ENCODE results near the gene CD300LD. TPM values are rescaled to one million over a fixed set of nuclear protein-coding genes. Genes with fewer than 3 reads are reported as not detected.
"Not testable (repeated sequence)": the region's sequence is repeated elsewhere in the genome, so short reads cannot be mapped to it uniquely, and the experiment has no call there.

The CD300LD gene
- total RNA-seq, 1 donor from 2014 or later, result not detected

DNA sequence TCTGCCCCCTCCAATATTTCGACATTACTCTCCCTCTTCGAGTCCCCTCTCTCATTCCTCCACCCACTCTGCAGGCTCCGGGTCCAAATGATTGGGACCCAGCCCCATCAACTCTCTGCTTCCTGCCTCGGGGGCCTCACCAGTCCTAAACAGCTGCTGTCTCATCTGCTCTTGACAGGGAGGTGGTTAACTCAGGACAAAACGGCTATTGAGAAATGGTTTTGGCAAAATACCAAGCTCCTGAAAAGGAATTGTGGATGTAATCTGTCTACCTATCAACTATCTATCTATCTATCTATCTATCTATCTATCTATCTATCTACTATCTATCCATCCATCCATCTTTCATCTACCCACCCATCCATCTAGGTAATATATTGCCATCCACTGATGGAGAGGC is 27.0 kb downstream of the CD300LD start:
- H3K36me3 Mint-ChIP-seq (ENCODE audit: low read depth), result no peaks in the 10 kb centered on the region
- peaks cover 15% of the 10 kb centered on the region for H3K4me1 Mint-ChIP-seq (ENCODE audit: low read depth)
- H3K27ac Mint-ChIP-seq, result no peak overlapping the region
- no peak overlapping the region for H3K4me3 Mint-ChIP-seq (ENCODE audit: low read depth)
- H3K9me3 Mint-ChIP-seq, result no peaks in the 10 kb centered on the region
- H3K27me3 Mint-ChIP-seq (ENCODE audit: low read depth), result peaks cover 17% of the 10 kb centered on the region
- no peak for DNase-seq (ENCODE audit: low spot score)
- intact Hi-C loops (cut with micrococcal nuclease), result loop anchor here (5.0 to 10.0 kb wide), 2 partner anchors 80 to 172 kb away; partner anchors contain the start of gene RAB37

DNA sequence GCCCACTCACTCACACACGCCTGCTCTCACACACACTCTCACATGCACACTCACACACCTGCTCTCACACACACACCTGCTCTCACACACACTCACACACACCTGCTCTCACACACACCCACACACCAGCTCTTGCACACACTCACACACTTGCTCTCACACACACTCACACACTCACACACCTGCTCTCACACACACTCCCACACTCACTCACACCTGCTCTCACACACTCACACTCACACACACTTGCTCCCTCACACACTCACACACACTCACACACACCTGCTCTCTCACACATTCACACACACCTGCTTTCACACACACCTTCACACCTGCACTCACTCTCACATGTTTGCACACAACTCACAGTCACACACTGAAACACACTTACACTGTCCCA is 28.7 kb downstream of the CD300LD start:
- H3K9me3 Mint-ChIP-seq, result no peaks in the 10 kb centered on the region
- H3K27ac Mint-ChIP-seq, result no peak overlapping the region
- no peak overlapping the region for H3K4me3 Mint-ChIP-seq (ENCODE audit: low read depth)
- no peak for DNase-seq (ENCODE audit: low spot score)
- H3K27me3 Mint-ChIP-seq (ENCODE audit: low read depth), result peaks cover 16% of the 10 kb centered on the region
- H3K4me1 Mint-ChIP-seq (ENCODE audit: low read depth), result peaks cover 11% of the 10 kb centered on the region
- H3K36me3 Mint-ChIP-seq (ENCODE audit: low read depth), result no peaks in the 10 kb centered on the region
- intact Hi-C loops (cut with micrococcal nuclease), result loop anchor here (10.0 kb wide), 1 partner anchor 81 kb away; no protein-coding TSS in a partner anchor

GRCh38 chr17:74561586-74561985 is 30.5 kb downstream of the CD300LD start:
- DNase-seq (ENCODE audit: low spot score), result no peak
- Mint-ChIP-seq H3K4me3 (ENCODE audit: low read depth) (no peak overlapping the region), H3K27me3 (ENCODE audit: low read depth) (peaks cover 13% of the 10 kb centered on the region), H3K9me3 (no peaks in the 10 kb centered on the region), H3K36me3 (ENCODE audit: low read depth) (no peaks in the 10 kb centered on the region), H3K27ac (no peak overlapping the region), H3K4me1 (ENCODE audit: low read depth) (peaks cover 9% of the 10 kb centered on the region)
- intact Hi-C loops (cut with micrococcal nuclease), result loop anchor here (10.0 kb wide), 1 partner anchor 83 kb away; no protein-coding TSS in a partner anchor

DNA sequence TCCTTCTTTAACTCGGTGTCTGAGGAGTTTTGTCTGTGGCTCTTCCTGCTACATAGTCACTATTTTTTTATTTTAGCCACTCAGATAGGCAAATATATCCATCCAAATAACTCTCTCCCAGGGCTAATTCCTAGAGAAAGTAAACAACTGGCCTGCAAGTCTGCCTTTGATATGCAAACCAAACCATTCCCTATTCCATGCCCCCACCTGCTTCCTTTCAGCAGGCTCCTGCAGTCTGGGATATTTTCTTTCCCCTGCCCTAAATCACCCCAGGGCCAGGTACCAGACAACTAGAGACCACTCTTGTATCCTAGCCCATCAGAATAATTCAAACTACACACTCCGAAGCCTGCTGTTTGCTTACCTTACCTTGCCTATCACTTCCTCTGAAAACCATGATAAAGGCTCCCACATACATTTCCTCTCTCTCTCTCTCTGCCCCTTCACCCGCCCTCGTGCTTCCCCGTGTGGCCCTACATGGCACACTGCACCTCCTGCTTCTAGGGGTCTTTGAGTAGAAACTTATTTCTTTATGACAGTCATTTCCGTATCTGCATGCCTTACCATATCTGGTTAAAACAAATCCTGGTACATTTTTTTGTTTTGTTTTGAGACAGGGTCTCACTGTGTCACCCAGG is 33.1 kb downstream of the CD300LD start:
- H3K27ac Mint-ChIP-seq, result no peak overlapping the region
- H3K9me3 Mint-ChIP-seq, result no peaks in the 10 kb centered on the region
- intact Hi-C loops (cut with micrococcal nuclease), result no loop called here
- no peak overlapping the region for H3K4me3 Mint-ChIP-seq (ENCODE audit: low read depth)
- no peaks in the 10 kb centered on the region for H3K36me3 Mint-ChIP-seq (ENCODE audit: low read depth)
- DNase-seq (ENCODE audit: low spot score), result no peak
- H3K4me1 Mint-ChIP-seq (ENCODE audit: low read depth), result peaks cover 7% of the 10 kb centered on the region
- peaks cover 15% of the 10 kb centered on the region for H3K27me3 Mint-ChIP-seq (ENCODE audit: low read depth)

DNA sequence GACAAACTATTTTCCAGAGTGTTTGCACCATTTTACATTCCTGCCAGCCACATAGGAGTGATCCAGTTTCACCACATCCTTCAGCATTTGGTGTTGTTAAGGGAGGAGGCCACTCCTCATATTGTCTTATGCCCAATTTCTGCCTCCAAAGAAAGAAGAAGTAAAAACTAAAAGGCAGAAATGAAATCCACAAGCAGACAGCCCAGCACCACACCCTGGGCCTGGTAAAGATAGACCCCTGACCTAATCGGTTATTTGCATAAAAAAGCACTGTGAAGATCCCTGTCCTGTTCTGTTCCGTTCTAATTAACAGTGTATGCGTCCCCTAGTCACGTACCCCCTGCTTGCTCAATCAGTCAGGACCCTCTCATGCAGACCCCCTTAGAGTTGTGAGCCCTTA is 33.7 kb downstream of the CD300LD start:
- peaks cover 16% of the 10 kb centered on the region for H3K27me3 Mint-ChIP-seq (ENCODE audit: low read depth)
- H3K4me1 Mint-ChIP-seq (ENCODE audit: low read depth); intact Hi-C loops (cut with micrococcal nuclease); H3K27ac Mint-ChIP-seq; H3K9me3 Mint-ChIP-seq; DNase-seq (ENCODE audit: low spot score); H3K36me3 Mint-ChIP-seq (ENCODE audit: low read depth); H3K4me3 Mint-ChIP-seq (ENCODE audit: low read depth): not testable (repeated sequence)

DNA sequence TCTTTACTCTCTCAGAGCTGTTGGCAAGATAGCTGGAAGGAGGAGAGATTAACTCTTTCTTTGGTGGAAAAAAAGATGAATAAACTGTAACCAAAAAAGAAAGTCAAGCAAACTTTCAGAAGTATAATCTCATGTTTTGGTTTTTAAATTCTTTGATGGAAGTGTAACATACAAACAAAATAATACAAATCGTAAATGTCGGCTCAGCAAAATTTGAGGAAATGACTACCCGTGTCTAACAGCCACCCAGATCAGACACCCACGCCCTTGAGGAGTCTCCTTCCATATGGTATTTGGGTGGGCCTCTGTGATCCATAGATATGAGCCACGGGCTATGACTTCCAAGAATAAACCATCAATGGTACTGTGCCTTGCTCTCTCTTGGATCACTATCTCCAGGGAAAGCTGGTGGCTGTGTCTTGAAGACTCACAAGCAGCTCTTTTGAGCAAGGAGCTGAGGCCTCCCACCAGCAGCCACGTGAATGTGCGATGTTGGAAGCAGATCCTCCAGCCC is 36.6 kb downstream of the CD300LD start:
- Mint-ChIP-seq H3K4me1 (ENCODE audit: low read depth) (peaks cover 7% of the 10 kb centered on the region), H3K36me3 (ENCODE audit: low read depth) (no peaks in the 10 kb centered on the region), H3K4me3 (ENCODE audit: low read depth) (no peak overlapping the region), H3K9me3 (no peaks in the 10 kb centered on the region), H3K27me3 (ENCODE audit: low read depth) (peaks cover 16% of the 10 kb centered on the region), H3K27ac (no peak overlapping the region)
- DNase-seq (ENCODE audit: low spot score), result no peak
- intact Hi-C loops (cut with micrococcal nuclease), result no loop called here

- DNase-seq (ENCODE audit: low spot score), result no peak
- Mint-ChIP-seq H3K27ac (no peak overlapping the region), H3K27me3 (ENCODE audit: low read depth) (peaks cover 16% of the 10 kb centered on the region), H3K36me3 (ENCODE audit: low read depth) (no peaks in the 10 kb centered on the region), H3K4me3 (ENCODE audit: low read depth) (no peak overlapping the region), H3K4me1 (ENCODE audit: low read depth) (peaks cover 7% of the 10 kb centered on the region), H3K9me3 (no peaks in the 10 kb centered on the region)
- intact Hi-C loops (cut with micrococcal nuclease), result no loop called here
Observed at GRCh38 chr17:74554909-74555308, 37.2 kb downstream of the CD300LD start.

GRCh38 chr17:74552037-74552436 is 40.0 kb downstream of the CD300LD start:
- intact Hi-C loops (cut with micrococcal nuclease), result no loop called here
- no peaks in the 10 kb centered on the region for H3K36me3 Mint-ChIP-seq (ENCODE audit: low read depth)
- H3K27me3 Mint-ChIP-seq (ENCODE audit: low read depth), result peaks cover 9% of the 10 kb centered on the region
- DNase-seq (ENCODE audit: low spot score), result no peak
- H3K9me3 Mint-ChIP-seq, result no peaks in the 10 kb centered on the region
- peaks cover 10% of the 10 kb centered on the region for H3K4me1 Mint-ChIP-seq (ENCODE audit: low read depth)
- H3K4me3 Mint-ChIP-seq (ENCODE audit: low read depth), result no peak overlapping the region
- H3K27ac Mint-ChIP-seq, result no peak overlapping the region

DNA sequence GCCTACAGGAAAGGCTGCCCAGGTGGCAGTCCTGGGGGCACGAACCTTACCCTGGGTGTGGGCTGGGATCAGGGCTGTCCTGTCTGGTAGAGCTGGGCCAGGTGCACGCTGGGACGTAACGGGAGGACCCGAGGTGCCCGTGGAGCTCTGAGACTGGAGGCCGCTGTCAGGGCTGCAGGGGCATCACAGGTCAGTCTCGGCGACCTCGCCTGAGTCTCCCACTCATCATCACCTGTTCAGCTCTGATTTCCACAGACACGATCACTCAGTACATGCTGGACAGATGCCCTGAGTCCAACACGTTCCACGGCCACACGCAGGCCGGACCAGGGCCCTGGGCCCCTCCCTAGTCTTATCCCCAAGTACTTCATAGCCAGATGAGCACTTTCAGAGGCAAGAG is 41.5 kb downstream of the CD300LD start:
- Mint-ChIP-seq H3K27me3 (ENCODE audit: low read depth) (peaks cover 9% of the 10 kb centered on the region), H3K4me3 (ENCODE audit: low read depth) (no peak overlapping the region), H3K27ac (no peak overlapping the region), H3K9me3 (no peaks in the 10 kb centered on the region), H3K36me3 (ENCODE audit: low read depth) (no peaks in the 10 kb centered on the region), H3K4me1 (ENCODE audit: low read depth) (peaks cover 12% of the 10 kb centered on the region)
- no peak for DNase-seq (ENCODE audit: low spot score)
- intact Hi-C loops (cut with micrococcal nuclease), result no loop called here

GRCh38 chr17:74549343-74549742 is 42.7 kb downstream of the CD300LD start:
- Mint-ChIP-seq H3K27ac (no peak overlapping the region), H3K4me1 (ENCODE audit: low read depth) (peaks cover 12% of the 10 kb centered on the region), H3K9me3 (no peaks in the 10 kb centered on the region), H3K27me3 (ENCODE audit: low read depth) (peaks cover 9% of the 10 kb centered on the region), H3K4me3 (ENCODE audit: low read depth) (no peak overlapping the region), H3K36me3 (ENCODE audit: low read depth) (no peaks in the 10 kb centered on the region)
- DNase-seq (ENCODE audit: low spot score), result no peak
- intact Hi-C loops (cut with micrococcal nuclease), result no loop called here

DNA sequence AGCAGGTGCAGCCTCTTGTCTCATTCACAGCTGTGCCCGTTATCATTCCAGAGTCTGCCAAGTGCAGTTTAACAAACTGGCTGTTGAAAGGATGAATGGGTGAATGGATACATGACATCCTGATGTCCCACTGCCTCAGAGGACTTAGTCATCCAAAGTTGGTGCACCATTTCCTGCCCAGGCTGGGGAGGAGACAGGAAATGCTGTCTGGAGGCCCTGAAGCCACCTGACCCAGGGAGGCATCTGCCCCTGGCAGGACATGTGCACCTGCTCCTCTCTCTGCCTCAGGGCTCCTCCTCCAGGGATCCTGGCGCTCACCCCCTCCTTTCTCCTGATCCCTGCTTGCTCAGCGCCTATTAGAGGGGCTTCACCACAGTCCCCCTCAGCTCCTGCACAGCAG is 44.3 kb downstream of the CD300LD start:
- Mint-ChIP-seq H3K4me1 (ENCODE audit: low read depth) (peaks cover 12% of the 10 kb centered on the region), H3K27ac (peak overlapping the region; percentile 82), H3K36me3 (ENCODE audit: low read depth) (no peaks in the 10 kb centered on the region), H3K9me3 (no peaks in the 10 kb centered on the region), H3K27me3 (ENCODE audit: low read depth) (peaks cover 3% of the 10 kb centered on the region), H3K4me3 (ENCODE audit: low read depth) (no peak overlapping the region)
- DNase-seq (ENCODE audit: low spot score), result no peak
- intact Hi-C loops (cut with micrococcal nuclease), result no loop called here

GRCh38 chr17:74547264-74547663 is 44.8 kb downstream of the CD300LD start:
- H3K4me3 Mint-ChIP-seq (ENCODE audit: low read depth), result no peak overlapping the region
- H3K27ac Mint-ChIP-seq, result peak overlapping the region; percentile 82
- intact Hi-C loops (cut with micrococcal nuclease), result no loop called here

DNA sequence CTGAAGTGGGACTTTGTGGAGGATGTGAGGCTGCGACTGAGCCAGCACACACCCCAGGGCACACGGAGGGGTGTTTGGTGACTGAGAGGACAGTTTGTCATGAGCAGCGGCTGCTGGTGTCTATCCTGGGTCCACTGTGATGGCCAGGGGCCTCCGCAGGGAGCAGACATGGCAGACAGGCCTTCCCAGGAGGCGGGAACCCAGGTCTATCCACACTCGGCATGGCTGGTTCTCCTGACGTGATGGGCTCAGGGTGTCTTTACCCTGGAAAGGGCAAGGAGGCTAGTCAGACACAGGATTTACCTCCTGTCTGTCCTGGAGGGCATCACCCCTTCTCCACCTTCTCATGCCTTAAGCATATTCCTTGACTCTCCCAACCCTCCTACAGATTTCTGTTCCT is 45.5 kb downstream of the CD300LD start:
- Mint-ChIP-seq H3K27me3 (ENCODE audit: low read depth) (no peaks in the 10 kb centered on the region), H3K27ac (no peak overlapping the region), H3K4me3 (ENCODE audit: low read depth) (no peak overlapping the region), H3K4me1 (ENCODE audit: low read depth) (peaks cover 12% of the 10 kb centered on the region), H3K9me3 (no peaks in the 10 kb centered on the region), H3K36me3 (ENCODE audit: low read depth) (no peaks in the 10 kb centered on the region)
- no peak for DNase-seq (ENCODE audit: low spot score)
- intact Hi-C loops (cut with micrococcal nuclease), result no loop called here

More at GRCh38 chr17:74547264-74547663, 44.8 kb downstream of the CD300LD start:
- Mint-ChIP-seq H3K9me3 (no peaks in the 10 kb centered on the region), H3K27me3 (ENCODE audit: low read depth) (no peaks in the 10 kb centered on the region), H3K4me1 (ENCODE audit: low read depth) (peaks cover 12% of the 10 kb centered on the region), H3K36me3 (ENCODE audit: low read depth) (no peaks in the 10 kb centered on the region)
- DNase-seq (ENCODE audit: low spot score), result no peak

All from activated T-helper 2 cell treated with anti-CD3 and anti-CD28 coated beads, Interferon-gamma antibody, Interleukin-2, Interleukin-4, amounts not matched to agents 10 μg/mL and 5 μg/mL and 100 μg/mL, durations not matched to agents 14 hours and 24 hours and 36 hours (primary cell).